GM23338 (cell line): ENCODE measurements around the gene R3HDM2. TPM values are rescaled to one million over a fixed set of nuclear protein-coding genes. Genes with fewer than 3 reads are reported as not detected.

ENCODE experiments used
- ATAC-seq: fragments of 200-7000 bp; cut with Tn5 transposase; 3 replicates; pipeline ENCODE4 v1.9.1; 2020
- DNase-seq: peaks from one replicate; pipeline ENCODE4 v3.0.0-alpha.2; 2015; ENCODE audit warnings: low spot score
- H2AFZ ChIP-seq: fragments of 200-600 bp; sonication (generic); 2 replicates; pipeline ENCODE4 v1.8.0; 2016; ENCODE audit warnings: antibody characterized with exemption, mild to moderate bottlenecking, moderate library complexity
- H3F3A ChIP-seq: fragments of 200-600 bp; sonication (generic); replicated peaks from 2 replicates; pipeline ENCODE4 v1.8.0; 2017; ENCODE audit warnings: antibody characterized with exemption, mixed run types, low read depth
- H3K27ac ChIP-seq: fragments of 200-600 bp; sonication (generic); 2 replicates; pipeline ENCODE4 v1.6.1; 2016; ENCODE audit warnings: low read depth
- H3K27me3 ChIP-seq: fragments of 200-600 bp; sonication (generic); 2 replicates; pipeline ENCODE4 v1.8.0; 2016; ENCODE audit warnings: mild to moderate bottlenecking, mixed run types, moderate library complexity; ENCODE audit not compliant: insufficient read depth
- H3K36me3 ChIP-seq: fragments of 200-600 bp; sonication (generic); 2 replicates; pipeline ENCODE4 v1.8.0; 2016; ENCODE audit warnings: mild to moderate bottlenecking; ENCODE audit not compliant: insufficient read depth
- H3K4me1 ChIP-seq: fragments of 200-600 bp; sonication (generic); 2 replicates; pipeline ENCODE4 v1.8.0; 2016; ENCODE audit warnings: mild to moderate bottlenecking, moderate library complexity; ENCODE audit not compliant: insufficient read depth
- H3K4me2 ChIP-seq: fragments of 200-600 bp; sonication (generic); 2 replicates; pipeline ENCODE4 v1.7.1; 2017; ENCODE audit warnings: mixed run types
- H3K4me3 ChIP-seq: fragments of 200-600 bp; sonication (generic); 2 replicates; pipeline ENCODE4 v1.6.1; 2016; ENCODE audit warnings: mixed run types
- H3K79me2 ChIP-seq: fragments of 200-600 bp; sonication (generic); replicated peaks from 2 replicates; pipeline ENCODE4 v1.8.0; 2017; ENCODE audit warnings: mild to moderate bottlenecking; ENCODE audit not compliant: insufficient read depth
- H3K9me2 ChIP-seq: fragments of 200-600 bp; sonication (generic); 2 replicates; pipeline ENCODE4 v1.8.0; 2017; ENCODE audit not compliant: insufficient read depth
- H4K20me1 ChIP-seq: fragments of 200-600 bp; sonication (generic); replicated peaks from 2 replicates; pipeline ENCODE4 v1.8.0; 2017; ENCODE audit warnings: mild to moderate bottlenecking; ENCODE audit not compliant: insufficient read depth
- H3K27ac Mint-ChIP-seq: 2 replicates; pipeline ENCODE4 v1.8.0; 2020; ENCODE audit warnings: inconsistent platforms, mild to moderate bottlenecking, moderate library complexity, mixed read lengths
- H3K27me3 Mint-ChIP-seq: 3 replicates; pipeline ENCODE4 v1.8.0; 2022; ENCODE audit warnings: low read depth, mild to moderate bottlenecking, moderate library complexity, mixed read lengths, inconsistent platforms; ENCODE audit not compliant: insufficient read depth, poor library complexity
- H3K36me3 Mint-ChIP-seq: 3 replicates; pipeline ENCODE4 v1.8.0; 2021; ENCODE audit warnings: low read depth, mild to moderate bottlenecking, inconsistent platforms, moderate library complexity, mixed read lengths
- H3K4me1 Mint-ChIP-seq: 3 replicates; pipeline ENCODE4 v1.8.0; 2020; ENCODE audit warnings: mild to moderate bottlenecking, inconsistent platforms, mixed read lengths
- H3K4me3 Mint-ChIP-seq: 3 replicates; pipeline ENCODE4 v1.8.0; 2021; ENCODE audit warnings: moderate library complexity, mild to moderate bottlenecking, inconsistent platforms, mixed read lengths
- H3K9me3 Mint-ChIP-seq: 3 replicates; pipeline ENCODE4 v1.8.0; 2020; ENCODE audit warnings: moderate library complexity, mild to moderate bottlenecking, inconsistent platforms, mixed read lengths
- CREB1 ChIP-seq: fragments of 250-450 bp; sonication (Bioruptor Pico); IDR thresholded peaks from 2 replicates; pipeline ENCODE4 v1.5.0; 2020; ENCODE audit warnings: low read depth, mild to moderate bottlenecking, moderate library complexity
- CTCF ChIP-seq, 2 experiments: fragments of 200-600 bp in 1 of 2; sonication (generic) in 1 of 2; conservative IDR thresholded peaks; 2 replicates each; pipeline versions ENCODE4 v1.5.1 to v1.6.1; 2016 to 2017; ENCODE audit warnings: antibody characterized with exemption in 2 of 2, low read depth in 2 of 2, mild to moderate bottlenecking in 2 of 2, moderate library complexity in 1 of 2
- ETS1 ChIP-seq: IDR thresholded peaks from 2 replicates; pipeline ENCODE4 v1.6.1; 2016; ENCODE audit warnings: antibody characterized with exemption
- EZH2 ChIP-seq: fragments of 200-600 bp; sonication (generic); IDR thresholded peaks from one replicate; pipeline ENCODE4 v1.8.0; 2017; ENCODE audit warnings: antibody characterized with exemption, mild to moderate bottlenecking, low read depth; ENCODE audit not compliant: unreplicated experiment
- EZH2phosphoT487 ChIP-seq: fragments of 200-600 bp; sonication (generic); IDR thresholded peaks from one replicate; pipeline ENCODE4 v1.8.1; 2018; ENCODE audit warnings: antibody characterized with exemption; ENCODE audit not compliant: unreplicated experiment
- JUNB ChIP-seq: IDR thresholded peaks from one replicate; pipeline ENCODE4 v1.6.1; 2016; ENCODE audit warnings: antibody characterized with exemption; ENCODE audit not compliant: unreplicated experiment
- NANOG ChIP-seq: IDR thresholded peaks from 2 replicates; pipeline ENCODE4 v1.6.1; 2016; ENCODE audit warnings: antibody characterized with exemption, borderline replicate concordance
- POLR2AphosphoS5 ChIP-seq: IDR thresholded peaks from 2 replicates; pipeline ENCODE4 v1.6.1; 2016; ENCODE audit warnings: antibody characterized with exemption, low read depth
- REST ChIP-seq: IDR thresholded peaks from one replicate; pipeline ENCODE4 v1.6.1; 2018; ENCODE audit warnings: antibody characterized with exemption; ENCODE audit not compliant: unreplicated experiment
- STAT1 ChIP-seq: IDR thresholded peaks from one replicate; pipeline ENCODE4 v1.6.1; 2016; ENCODE audit warnings: antibody characterized with exemption; ENCODE audit not compliant: unreplicated experiment
- ZNF114 ChIP-seq: fragments of 250-450 bp; sonication (Bioruptor Pico); IDR thresholded peaks from 2 replicates; pipeline ENCODE4 v1.5.0; 2020; ENCODE audit warnings: mild to moderate bottlenecking, moderate library complexity
- ZNF331 ChIP-seq: fragments of 250-450 bp; sonication (Bioruptor Pico); IDR thresholded peaks from 2 replicates; pipeline ENCODE4 v1.5.0; 2020; ENCODE audit warnings: low read depth, mild to moderate bottlenecking, moderate library complexity
- polyA plus RNA-seq: library from polyadenylated mRNA; unstranded; fragments of >200 nt; fragmentation: Nextera tagmentation; extraction: Ambion mirVana; gene quantifications from 2 replicates; pipeline ENCODE4 v1.2.1, GENCODE V29; 2016
- total RNA-seq: library from RNA; depleted of rRNA; stranded (reverse); fragments of >200 nt; shearing (Covaris generic); gene quantifications from 2 replicates; pipeline ENCODE4 v1.2.3, GENCODE V29; 2014

Gene R3HDM2
- total and polyA plus RNA-seq, 2 experiments from 2014 or later = 9.6 to 19.6 TPM

GRCh38 chr12:57460841-57461275 is 30.0 kb upstream of the R3HDM2 start:
- Mint-ChIP-seq H3K27ac (peak overlapping the region; percentile 98), H3K9me3 (no peaks in the 10 kb centered on the region; the same call in 2 of the 3 replicates), H3K4me1 (peaks cover 41% of the 10 kb centered on the region), H3K27me3 (peaks cover 41% of the 10 kb centered on the region), H3K4me3 (peak overlapping the region; percentile 82), H3K36me3 (peaks cover 30% of the 10 kb centered on the region)
- DNase-seq = peak; percentile 91
- Histone ChIP-seq H3K4me3 (peak overlapping the region; percentile 97), H3K4me2 (peak overlapping the region; percentile 100), H3K27ac (peak overlapping the region; percentile 100), H3K36me3 (no peaks in the 10 kb centered on the region), H4K20me1 (no peaks in the 10 kb centered on the region; the same call in 1 of the 2 replicates), H3K27me3 (no peaks in the 10 kb centered on the region), H3K79me2 (peaks cover 23% of the 10 kb centered on the region), H3K9me2 (no peaks in the 10 kb centered on the region), H3F3A (peaks cover 25% of the 10 kb centered on the region), H2AFZ (peak overlapping the region; percentile 72; the same call in 1 of the 2 replicates), H3K4me1 (peaks cover 31% of the 10 kb centered on the region)
- peak; percentile 23; the same call in 1 of the 2 replicates for TF ChIP-seq POLR2AphosphoS5
- no peak for TF ChIP-seq CREB1 (CRISPR knock-in tag)
- peak; percentile 20 to 30; a peak in 2 of 4 replicates for TF ChIP-seq CTCF (conservative IDR thresholded peaks at IDR 0.05; ENCODE audit: low read depth in 2 of 2)
- ATAC-seq = peak; percentile 22

- H3K4me2 ChIP-seq = peak overlapping the region; percentile 100
- ATAC-seq = no peak
- H3K4me3 Mint-ChIP-seq = peak overlapping the region; percentile 82
- no peak overlapping the region; the same call in 1 of the 2 replicates for H3K27ac Mint-ChIP-seq
- H3K36me3 ChIP-seq = no peaks in the 10 kb centered on the region
- peaks cover 43% of the 10 kb centered on the region for H3K27me3 Mint-ChIP-seq
- H4K20me1 ChIP-seq = no peaks in the 10 kb centered on the region; the same call in 1 of the 2 replicates
- no peak overlapping the region for H2AFZ ChIP-seq
- H3K4me3 ChIP-seq = peak overlapping the region; percentile 97
- peaks cover 35% of the 10 kb centered on the region for H3K4me1 ChIP-seq
- no peaks in the 10 kb centered on the region for H3K27me3 ChIP-seq
- H3K27ac ChIP-seq = peak overlapping the region; percentile 100
- peaks cover 41% of the 10 kb centered on the region for H3K4me1 Mint-ChIP-seq
- H3K9me3 Mint-ChIP-seq = no peaks in the 10 kb centered on the region; the same call in 2 of the 3 replicates
- no peaks in the 10 kb centered on the region for H3K9me2 ChIP-seq
- DNase-seq = no peak
- H3K79me2 ChIP-seq = peaks cover 23% of the 10 kb centered on the region
- H3K36me3 Mint-ChIP-seq = peaks cover 30% of the 10 kb centered on the region
- peaks cover 25% of the 10 kb centered on the region for H3F3A ChIP-seq
- TF ChIP-seq POLR2AphosphoS5 (no peak), REST (no peak), NANOG (no peak), JUNB (no peak), EZH2 (no peak), CREB1 (CRISPR knock-in tag) (no peak), EZH2phosphoT487 (no peak), STAT1 (no peak), ZNF114 (CRISPR knock-in tag) (no peak), ZNF331 (no peak), CTCF (conservative IDR thresholded peaks at IDR 0.05; ENCODE audit: low read depth in 2 of 2) (no peak), ETS1 (no peak)
Observed at GRCh38 chr12:57460468-57460784, 29.6 kb upstream of the R3HDM2 start.
